Kidney tubule cell (primary cell): ENCODE measurements around the gene PCED1A.

ENCODE experiments used
- DNase-seq: peaks from one replicate; pipeline ENCODE4 v3.0.0-alpha.2; 2018; ENCODE audit warnings: low spot score

The PCED1A gene

DNA sequence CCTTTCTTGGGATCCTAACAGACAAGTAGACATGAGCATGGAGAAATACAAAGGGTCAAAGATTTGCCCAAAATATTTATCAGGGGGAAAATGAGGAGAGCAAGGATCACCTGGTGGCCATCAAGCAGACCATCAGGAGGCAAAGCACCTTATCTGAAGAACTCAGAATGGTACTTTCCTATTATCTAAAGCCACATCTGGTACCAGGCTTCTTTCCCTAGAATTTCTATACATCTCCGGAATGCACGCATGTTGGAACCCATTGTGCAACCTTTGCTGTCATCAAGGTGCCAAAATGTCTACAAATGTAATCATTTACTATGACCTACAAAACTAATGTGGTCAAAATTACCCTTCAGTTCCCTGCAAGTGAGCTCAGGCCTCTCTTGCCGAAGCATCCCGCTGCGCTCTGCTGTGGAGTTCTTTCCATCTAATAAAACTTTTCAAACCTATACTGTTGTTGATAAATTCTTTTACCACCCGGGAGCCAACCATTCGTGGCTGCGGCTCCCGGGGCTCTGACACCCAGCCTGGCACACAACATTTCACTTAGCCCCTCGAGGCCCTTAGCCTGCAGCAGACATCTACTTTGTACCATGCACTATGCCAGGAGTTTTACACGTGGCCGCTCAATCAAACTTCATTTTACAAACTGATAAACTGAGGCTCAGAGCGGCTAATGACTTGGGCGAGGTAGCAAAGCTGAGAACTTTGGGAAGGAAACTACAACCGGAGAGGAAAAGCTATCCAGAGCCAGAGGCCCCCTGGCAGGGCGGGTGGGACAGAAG is 36.2 kb downstream of the PCED1A start:
- DNase-seq: no peak

DNA sequence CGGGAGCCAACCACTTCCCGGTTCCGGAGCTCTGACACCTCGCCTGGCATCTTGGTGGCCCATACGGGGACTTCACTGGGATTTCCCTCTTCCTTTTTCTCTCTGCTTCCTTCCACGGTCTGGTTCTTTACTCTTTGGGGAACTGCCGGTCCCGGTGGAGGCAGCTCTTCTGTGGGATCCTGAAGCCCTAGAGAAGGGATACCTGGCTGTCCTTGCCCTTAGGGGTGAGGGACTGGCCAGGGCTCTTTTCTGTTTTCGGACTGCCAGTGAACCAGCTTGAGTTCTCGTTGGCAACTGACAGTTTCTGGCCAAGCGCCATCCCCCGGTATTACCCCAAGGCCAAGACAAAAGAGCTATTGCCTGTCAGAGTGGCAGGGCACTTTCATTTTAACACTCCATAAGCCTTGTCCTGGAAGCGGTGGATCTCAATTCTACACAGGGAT is 39.1 kb downstream of the PCED1A start:
- DNase-seq: no peak

DNA sequence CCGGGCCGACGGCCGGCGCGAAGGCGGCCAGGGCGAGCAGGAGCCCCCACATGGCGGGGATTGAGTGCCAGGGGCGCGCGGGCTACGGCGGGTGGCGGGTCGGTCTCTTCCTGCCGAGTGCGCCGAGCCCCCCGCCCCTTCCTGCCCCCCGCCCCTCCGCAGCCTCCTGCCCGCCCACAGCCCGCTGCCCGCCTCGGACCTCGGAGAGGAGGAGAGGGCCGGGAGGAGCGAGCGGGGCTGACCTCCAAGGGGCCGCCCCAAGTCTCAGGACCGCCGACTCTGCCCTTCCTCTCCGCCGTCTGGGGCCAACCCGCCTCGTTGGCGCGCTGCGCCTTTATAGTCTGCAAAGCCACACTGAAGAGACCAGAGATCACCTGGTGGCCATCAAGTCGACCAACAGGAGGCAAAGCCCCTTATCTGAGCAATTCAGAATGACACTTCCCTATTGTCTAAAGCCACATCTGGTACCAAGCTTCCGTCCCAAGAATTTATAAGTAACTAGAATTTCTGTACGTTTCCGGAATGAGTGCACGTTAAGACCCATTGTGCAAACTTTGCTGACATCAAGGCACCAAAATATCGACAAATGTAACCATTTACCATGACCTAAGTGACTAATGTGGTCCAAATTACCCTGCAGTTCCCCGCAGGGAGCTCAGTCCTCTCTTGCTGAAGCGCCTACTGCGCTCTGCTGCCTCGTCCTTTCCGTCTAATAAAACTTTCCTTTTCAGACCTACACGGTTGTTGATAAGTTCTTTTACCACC is 39.8 kb downstream of the PCED1A start, which contains the start of gene CPXM1:
Gene CPXM1, minus strand, starts transcription at position 107 of the 765 bp plus-strand sequence. Its CDS starts 55 bp downstream, at position 52.
- peak; percentile 14 for DNase-seq

DNA sequence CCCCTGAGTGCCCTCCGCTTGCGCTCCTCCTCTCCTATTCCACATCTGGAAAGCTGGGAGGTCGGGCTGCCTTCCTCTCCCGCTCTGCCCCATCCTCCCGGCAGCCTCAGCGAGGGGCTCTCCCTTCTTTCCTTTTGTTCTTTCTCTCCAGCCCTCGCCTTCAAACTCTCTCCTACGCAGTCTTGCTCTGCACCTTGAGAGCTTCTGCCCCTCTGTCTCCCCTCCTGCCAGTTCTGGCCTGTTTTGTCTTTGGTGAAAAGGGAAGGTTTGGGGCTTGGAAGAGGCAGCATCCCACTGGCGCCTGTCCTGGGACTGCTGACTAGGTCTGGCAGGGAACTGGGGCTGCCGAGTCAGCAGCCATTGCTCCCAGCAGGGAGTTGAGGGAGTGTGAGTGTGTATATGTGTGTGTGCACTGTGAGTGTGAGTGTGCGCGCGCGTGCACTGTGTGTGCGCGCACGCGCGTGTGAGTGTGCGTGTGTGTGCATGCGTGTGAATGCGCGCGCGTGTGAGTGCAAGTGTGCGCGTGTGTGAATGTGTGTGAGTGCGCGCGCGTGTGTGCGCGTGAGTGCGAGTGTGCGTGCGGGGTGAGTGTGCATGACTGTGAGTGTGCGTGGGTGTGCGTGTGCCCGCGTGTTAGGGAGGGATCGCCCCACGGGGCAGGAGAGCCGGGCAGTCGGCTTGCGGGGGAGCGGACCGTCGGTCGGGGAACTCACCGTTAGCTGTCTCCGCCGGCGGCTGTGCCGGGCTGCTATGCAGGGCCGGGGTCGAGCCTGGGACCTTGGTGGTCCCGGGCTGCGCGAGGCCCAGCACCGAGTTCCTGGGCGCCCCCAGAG is 40.6 kb downstream of the PCED1A start:
- no peak for DNase-seq

DNA sequence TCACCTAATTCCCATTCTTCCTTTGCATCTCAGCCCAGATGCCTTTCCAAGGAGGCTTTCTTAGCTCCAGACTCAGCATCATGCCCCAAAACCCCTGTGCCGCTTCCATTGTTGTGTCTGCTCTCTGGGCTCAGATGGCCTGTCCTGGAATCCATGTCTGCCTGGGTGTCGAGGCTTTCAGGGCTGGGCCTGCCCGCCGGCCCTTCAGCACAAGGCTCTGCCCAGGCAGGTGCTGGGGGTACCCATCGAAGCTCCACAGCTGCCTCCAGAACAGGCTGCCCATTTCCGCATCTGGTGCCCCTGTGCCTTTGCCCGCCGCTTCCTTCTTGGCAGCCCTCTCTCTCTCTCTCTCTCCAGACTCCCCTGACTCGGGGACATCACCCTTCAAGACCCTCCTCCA is 41.2 kb downstream of the PCED1A start:
- no peak for DNase-seq

DNA sequence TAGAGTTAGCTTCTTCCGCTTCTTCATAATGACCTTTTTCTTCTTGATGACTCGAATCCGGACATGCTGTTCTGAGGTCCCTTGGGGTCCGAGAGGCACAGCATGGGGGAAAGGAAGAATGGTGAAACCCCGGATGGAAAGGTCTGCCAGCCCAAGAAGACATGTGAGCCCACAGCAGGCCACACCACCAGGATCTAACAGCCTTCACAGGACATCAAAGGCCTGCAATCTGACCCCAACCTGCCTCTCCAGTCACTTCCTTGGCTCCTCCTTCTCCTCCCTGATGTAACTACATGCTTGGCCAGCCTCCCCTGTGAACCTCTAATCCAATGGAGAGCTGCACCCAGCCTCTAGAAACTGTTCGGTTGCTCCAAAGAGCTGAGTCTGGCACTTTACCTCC is 41.6 kb downstream of the PCED1A start:
- peak; percentile 10 for DNase-seq

DNA sequence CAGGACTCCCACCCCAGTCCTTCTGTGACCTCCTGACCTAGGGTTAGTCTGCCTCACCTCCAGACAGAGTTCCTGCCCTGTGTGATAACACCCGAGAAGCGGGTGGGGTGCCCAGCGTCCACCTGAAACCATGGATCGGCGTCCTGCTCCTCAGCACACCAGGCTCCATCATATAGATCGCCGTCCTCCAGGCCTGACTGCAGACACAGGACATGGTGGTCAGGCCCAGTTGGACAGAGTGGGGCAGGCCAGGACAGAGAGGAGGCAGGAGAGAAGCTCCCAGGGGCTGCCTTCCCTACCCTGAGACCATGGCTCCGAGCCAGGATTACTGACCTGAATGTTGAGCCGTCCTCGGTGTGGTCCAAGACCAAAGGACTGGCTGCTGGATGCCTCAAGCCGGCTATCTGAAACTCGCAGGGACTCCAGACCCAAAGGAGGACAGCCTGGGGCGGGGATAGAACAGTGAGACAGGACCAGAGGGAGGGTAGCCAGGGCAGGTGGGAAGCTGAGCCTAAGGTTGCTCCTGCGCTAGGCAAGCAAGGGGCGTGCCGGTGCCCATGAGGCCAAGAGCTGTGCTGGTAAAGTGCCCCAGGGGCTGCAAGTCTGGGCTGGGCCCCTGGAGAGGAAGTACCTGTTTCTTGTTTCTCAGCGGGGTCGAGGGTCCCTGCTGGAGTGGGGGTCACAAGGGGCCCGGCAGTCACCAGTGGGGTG is 42.2 kb downstream of the PCED1A start:
- no peak for DNase-seq

DNA sequence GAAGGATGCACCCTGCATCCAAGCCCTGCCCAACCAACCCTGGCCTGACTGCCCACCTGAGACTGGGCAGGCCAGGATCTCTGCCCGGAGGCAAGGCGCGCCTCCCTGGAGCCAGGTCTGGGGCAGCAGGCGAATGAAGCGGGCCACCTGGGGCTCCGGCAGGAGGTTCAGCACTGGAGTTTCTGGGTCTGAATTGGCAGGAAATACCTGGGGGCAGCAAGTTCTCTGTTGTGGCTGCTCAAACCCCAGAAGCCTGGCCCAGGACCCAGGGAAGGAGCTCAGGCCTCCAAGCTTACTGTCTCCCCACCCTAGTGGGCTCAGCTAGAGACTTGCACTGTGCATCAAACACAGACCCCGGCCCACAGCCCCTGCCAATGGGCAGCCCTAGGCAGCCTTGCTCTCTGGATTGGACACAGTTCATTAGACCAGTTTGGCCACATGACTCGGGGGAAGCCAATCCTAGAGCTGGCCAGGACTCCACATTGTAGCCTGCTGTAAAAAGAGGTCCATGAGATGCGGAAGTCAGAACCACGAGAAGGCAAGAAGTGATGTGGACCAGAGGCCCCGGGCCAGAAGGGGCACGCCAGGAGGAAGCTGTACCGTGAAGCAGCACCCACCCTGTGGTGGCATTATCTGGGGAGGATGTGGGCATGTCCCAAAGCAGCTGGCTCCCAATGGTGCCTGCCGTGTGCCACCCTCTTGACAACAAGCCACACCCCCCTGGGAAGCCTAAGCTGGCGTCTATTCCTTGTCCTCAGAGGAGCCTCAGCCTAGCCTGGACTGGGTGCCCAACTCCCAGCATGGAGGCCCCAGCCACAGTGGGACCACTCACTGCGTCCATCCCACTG is 43.1 kb downstream of the PCED1A start:
- no peak for DNase-seq

DNA sequence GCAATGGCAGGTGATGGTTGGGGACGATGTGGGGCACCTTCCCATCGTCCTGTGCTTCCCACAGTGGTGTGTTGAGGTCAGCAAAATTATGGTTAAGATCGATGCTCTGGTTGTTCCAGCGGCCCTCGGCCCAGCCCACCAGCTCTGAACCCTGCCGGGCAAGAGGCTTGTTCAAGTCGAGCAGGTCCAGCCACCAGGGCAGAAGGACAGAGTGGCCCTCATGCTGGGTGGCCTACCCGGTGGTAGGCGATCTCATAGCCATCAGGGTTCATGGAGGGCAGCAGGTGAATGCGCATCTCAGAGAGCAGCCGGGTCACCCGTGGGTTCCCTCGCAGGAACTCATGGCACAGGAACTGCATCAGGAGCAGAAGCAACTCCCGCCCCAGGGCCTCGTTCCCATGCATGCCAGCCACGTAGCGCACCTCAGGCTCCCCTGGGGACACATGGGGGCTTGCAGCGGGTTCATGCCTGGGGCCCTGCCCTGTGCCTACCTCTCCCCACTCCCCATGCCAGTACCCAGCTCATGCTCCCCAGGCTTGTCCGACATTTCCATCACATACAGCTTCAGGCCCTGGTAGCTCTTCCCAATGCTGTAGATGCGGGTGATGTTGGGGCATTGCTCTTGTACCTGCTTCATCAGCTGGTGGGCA is 44.3 kb downstream of the PCED1A start:
- no peak for DNase-seq

DNA sequence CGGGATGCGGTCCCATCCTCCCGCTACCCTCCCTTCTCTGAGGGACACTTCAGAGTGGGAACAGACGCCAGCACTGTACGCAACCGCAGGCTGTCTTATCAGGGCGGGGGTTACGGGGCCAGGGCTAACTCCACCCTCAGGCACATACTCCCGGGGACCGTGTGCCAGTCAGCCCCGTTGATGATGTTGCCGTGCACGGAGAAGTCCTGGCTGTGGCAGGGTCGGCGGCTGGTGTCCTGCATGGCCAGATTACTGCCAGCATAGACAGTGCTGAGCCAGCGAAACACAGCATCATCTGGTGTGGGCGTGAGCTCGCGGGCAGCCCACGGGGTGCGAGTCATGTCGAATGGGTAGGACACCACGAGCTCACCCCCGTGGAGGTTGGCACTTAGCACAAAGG is 45.0 kb downstream of the PCED1A start:
- DNase-seq: no peak

DNA sequence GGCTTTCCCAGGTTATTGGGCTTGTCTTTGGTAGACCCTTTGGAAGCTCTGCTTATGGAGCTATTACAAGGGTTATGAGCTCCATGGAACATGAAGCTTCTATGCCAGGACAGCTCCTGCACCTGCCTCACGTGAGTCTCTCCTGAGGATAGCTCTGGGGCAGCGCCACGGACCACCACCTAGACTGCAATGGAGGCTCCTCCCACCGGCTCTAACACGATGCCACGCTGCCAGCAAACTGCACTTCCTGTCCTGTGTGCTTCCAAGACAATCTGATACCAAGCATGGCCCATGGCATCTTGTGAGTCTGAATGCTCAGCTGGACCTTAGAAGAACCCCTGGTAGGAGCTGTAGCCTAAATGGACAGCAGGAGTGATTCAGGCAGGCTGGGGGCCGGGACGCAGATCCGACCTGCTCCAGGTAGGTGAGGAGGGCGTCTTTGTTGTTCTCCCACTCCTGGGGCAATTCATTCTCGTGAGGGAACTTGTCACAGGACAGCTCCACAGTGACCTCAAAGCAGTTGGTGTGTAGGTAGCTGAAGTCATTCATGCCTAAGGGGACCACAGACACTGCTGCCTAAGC is 45.5 kb downstream of the PCED1A start:
- DNase-seq: no peak

DNA sequence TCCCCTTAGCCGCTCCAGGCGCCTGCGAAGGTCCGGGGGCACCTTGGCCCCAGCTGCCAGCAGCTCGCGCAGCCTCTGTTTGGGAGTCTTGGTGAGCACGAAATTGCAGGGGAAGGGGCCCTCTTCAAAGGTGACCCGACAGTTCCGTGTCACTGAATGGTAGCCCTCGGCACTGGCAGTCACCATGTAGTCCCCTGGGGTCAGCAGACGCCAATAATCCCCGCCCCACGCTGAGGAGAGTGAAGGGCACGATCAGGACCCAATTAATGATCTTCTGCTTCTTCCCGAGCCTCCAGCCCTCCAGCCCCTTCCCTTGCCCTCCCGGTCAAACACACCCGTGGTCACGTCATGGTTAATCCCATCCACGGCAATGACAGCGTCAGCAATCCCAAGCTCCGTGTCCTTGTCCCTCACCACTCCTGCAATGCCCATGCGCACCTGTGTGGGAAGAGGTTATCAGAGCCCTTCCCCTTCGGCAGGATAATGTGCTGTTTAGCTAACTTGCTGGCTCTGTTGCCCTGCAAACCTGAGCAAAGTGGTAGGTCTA is 46.2 kb downstream of the PCED1A start:
- DNase-seq: no peak

DNA sequence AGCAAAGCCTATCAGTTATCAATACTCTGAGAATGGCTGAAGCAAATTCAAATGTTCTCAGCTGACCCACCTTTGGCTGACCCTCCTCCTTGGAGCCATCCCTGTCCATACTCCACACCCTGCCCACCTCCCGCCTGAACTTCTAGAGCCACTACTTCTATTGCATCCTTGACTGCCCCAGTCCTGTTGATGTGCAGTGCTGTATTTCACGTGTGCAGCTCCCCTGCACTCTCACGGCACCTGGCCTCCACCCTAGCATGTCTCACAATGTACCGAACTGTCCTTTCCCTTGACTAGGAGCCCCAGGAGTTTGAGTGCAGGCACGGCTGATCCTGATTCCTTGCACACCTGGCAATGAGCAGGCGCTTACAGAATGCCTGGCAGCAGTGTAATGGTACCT is 47.0 kb downstream of the PCED1A start:
- no peak for DNase-seq
